HG02973 (cell line): Measurements from ENCODE around the gene GRIN1.

Source experiments
- ATAC-seq: cut with Tn5 transposase; IDR thresholded peaks from one replicate; pipeline ENCODE4 v1.9.1; 2021; ENCODE audit warnings: moderate library complexity; ENCODE audit not compliant: unreplicated experiment

Gene GRIN1

DNA sequence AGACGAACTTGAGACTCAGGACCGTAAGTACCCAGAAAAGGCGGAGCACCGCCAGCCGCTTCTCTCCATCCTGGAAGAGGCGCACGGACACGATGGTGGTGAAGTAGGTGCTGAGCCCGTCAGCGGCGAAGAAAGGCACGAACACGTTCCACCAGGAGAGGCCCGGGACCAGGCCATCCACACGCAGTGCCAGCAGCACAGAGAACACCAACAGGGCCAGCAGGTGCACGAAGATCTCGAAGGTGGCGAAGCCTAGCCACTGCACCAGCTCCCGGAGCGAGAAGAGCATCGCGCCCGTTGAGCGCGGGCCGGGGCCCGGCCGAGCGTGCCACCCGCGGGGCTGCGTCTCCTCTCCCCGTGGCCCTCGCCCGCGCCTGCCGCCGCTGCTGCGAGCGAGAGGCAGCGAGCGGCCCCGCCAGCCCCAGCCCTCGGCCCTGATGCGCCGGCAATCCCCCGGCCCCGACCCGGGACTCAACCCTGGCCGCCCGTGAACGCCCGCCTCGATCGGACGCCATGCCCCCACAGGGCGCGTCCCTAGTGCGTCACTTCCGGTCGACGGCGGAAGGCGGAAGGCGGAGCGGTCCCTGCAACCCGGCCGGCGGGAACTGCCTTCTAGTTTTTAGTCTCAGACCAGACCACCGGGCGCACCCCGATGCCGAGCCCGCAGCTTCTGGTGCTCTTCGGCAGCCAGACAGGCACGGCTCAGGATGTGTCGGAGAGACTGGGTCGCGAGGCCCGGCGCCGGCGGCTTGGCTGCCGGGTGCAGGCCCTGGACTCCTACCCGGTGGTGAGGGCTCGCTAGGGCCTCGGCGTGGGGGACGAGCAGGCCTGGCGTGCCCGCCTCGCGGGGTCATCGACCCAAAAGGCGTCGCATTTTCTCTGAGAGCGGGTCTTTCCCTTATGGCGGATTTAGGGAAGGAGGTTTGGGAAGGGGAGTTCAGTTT lies 66.4 kb downstream of the GRIN1 start, which contains the start of the genes NDOR1 and TMEM203:
NDOR1 (plus strand) TSS at position 575 of the 944 bp plus-strand sequence; CDS start at position 653, 78 bp downstream.
TMEM203 (minus strand) TSS at position 523 of the 944 bp plus-strand sequence; CDS start at position 289, 234 bp downstream.
- peak; percentile 39 for ATAC-seq

DNA sequence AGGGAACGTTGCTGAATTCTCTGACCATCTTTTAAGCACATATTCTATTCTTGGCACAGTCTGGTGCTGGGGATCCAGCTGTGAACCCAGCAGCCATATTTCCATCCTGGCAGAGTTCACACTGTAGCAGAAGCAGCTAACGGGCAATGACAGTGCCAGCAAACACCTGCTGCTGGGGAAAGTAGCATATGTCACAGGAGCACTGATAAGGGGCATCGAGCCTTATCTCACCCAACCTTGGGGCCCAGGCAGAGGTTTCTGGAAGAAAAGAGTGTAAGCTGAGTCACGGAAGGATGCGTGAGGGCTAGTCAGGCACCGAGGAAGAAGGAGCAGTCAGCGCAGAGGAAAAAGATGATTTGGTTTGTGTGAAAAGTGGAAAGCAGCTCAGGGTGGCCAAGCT lies 67.6 kb downstream of the GRIN1 start:
- ATAC-seq, result no peak

DNA sequence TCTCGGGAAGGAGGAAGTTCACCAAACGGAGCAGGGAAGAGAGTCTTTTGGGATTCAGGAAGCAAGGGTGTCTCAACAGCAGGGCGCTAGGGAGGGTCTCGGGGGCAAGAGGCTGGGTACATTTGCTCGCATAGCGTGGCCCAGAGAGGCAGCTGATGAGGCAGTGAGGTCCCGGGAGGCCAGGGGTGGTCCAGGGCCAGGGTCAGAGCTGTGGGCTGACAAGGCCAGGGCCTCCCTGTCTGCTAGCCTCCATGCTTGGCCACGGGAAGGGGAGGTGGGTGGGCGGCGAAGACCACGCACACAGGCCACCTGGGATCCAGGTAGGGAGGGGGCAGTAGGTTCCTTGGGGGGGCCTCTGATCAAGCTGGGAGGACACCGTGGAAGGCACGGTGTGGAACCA lies 72.6 kb downstream of the GRIN1 start:
- no peak for ATAC-seq

DNA sequence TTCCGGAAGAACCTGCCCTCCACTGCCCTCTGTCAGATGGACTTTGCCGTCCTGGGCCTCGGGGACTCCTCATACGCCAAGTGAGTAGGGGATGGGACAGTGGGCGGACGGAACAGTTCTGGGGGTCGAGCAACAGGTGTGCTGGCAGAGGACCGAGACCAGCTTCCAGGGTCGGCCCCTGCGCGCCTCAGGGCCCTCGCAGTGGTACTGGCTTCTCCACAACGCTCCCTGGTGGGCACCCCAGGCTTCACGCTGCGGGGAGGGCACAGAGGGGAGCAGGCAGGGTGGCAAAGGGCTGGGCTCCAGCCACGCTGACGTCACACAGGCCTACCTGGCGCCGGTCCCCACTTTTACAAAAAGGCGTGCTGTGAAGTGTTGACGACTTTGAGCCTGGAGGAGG lies 73.6 kb downstream of the GRIN1 start:
- ATAC-seq, result no peak

DNA sequence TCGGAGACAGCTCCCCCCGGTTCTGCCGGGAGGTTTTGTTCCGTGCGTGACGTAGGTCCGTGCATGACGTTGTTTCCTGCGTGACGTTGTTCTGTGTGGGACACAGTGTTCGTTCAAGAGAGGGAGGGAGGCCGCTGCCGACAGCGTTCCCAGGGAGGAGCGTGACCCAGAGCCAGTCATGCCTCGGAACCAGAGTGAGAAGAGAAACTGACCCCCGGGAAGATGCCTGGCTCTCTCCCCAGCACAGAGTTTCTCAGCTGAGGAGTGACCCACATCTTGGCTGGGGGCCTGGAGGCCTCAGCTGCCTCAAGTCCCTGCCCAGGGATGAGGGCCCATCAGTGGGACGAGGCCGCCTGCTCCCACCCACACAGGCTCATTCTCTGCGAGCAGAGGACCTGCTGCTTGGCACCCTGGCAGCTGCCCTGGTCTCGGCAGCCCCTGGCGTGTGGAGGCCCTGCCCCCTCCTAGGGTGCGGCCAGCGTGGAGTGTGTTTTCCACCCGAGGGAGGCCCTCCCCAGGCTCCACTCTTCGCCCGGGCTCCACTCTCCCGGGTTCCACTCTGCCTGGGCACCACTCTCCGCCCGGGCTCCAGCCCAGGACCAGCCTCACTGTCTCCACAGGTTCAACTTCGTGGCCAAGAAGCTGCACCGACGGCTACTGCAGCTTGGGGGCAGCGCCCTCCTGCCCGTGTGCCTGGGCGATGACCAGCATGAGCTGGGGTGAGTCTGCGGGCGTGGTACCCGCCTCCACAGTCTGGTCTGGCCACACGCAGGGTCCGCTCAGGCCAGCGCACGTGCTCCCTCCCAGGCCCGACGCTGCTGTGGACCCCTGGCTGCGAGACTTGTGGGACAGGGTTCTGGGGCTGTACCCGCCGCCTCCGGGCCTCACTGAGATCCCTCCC lies 74.5 kb downstream of the GRIN1 start:
- ATAC-seq, result no peak

DNA sequence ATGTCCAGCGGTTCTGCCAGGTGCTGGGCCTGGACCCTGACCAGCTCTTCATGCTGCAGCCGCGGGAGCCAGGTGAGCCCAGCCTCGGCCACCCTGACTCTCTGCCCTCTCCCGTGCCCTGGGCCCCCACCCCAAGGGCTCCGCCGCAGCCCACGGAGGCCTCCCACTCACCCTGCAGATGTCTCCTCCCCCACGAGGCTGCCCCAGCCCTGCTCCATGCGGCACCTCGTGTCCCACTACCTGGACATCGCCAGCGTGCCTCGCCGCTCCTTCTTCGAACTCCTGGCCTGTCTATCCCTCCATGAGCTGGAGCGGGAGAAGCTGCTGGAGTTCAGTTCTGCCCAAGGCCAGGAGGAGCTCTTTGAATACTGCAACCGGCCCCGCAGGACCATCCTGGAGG lies 75.7 kb downstream of the GRIN1 start:
- ATAC-seq, result no peak

DNA sequence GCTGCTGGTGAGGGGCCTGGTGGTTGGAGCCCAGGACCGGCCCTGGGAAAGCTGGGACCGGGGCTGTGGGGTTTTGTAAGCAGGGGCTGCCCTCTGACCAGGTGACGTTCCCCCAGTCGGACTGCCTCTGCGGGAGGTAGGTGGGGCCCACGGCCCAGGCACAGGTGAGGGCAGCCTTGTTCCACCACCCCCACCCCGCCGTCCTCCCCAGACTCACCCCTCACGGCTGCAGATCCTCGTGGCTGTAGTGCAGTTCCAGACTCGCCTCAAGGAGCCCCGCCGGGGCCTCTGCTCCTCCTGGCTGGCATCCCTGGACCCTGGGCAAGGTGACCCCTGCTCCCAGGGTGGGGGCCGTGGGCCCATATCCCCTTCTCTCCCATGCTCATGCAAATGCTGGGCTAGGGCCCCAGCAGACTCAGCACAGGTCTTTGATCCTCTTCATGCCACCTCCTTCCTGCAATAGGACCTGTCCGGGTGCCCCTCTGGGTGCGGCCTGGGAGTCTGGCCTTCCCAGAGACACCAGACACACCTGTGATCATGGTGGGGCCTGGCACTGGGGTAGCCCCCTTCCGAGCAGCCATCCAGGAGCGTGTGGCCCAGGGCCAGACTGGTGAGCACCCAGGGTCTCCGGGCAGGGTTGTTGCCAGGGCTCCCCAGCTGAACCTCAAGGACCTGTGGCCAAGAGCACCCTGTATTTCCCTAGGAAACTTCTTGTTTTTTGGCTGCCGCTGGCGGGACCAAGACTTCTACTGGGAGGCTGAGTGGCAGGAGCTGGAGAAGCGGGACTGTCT lies 76.4 kb downstream of the GRIN1 start:
- no peak for ATAC-seq

DNA sequence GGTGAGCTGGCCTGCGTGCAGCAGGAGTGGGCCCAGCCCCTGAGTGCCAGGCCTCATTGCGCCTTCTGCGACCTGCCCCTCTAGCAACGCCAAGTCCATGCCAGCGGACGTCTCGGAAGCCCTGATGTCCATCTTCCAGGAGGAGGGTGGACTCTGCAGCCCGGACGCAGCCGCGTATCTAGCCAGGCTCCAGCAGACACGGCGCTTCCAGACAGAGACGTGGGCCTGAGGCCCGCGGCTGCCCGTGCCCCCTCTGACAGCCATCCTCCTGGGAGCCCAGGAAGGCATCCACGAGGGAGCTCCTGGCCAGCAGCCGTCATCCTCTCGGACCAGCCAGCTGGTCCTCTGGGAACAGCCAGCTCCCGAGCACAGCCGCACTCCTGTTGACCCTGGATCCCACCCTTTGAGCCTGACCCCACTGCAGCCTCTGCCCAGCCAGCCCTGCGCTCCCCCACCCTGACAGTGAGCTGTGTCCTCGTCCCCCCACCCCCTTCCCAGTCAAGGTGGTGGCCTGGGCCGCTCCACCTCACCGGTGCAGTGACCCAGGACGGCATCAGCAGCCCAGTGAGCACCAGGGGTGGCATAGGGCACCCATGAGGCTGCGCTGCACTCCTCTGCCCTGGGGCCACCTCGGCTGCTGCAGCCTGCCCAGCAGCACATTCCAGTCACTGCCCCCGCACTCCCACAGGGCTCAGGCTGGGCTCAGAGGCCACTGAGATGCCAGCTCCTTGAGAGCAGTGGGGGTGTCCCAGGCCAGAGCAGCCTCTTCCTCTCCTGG lies 77.4 kb downstream of the GRIN1 start:
- no peak for ATAC-seq

DNA sequence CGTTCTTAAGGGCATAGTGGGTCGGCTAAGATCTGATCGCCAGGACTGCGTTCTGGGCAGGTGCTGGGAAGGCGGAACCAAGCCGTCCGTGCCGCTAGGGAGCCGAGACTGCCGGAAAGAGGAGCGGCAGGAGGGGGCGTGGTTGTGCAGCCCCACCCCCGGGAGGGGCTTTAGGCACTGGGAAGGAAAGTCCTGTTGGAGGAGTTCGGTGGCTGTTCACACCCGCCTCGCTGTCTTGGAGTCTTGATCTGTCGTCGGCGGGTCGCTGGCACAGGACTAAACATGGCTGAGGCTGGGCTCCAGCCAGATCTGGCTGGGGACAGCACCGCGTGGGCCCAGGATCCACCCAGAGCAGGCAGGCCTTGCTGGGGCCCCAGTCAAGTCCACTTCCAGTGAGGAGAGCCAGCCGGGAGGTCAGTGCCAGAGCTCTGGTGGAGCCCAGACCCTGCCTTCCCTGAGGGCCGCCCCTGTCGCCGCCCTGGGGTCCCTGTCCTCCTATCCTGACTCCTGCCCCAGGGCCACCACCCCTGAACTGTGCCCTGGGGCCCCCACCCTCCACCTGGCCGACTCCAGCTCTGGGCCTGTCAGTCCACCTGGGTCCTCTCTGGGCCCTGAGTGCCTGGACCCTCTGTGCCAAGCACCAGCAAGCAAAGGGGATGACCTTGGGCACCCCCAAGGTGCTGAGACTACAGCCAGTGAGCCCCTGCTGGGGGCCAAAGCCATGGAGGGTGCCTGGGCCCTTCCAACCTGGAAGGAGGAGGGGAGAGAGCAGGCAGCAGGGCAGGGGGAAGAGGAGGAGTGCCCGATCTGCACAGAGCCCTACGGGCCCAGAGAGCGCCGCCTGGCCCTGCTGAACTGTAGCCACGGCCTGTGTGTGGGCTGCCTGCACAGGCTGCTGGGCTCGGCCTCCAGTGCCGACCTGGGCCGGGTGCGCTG lies 78.6 kb downstream of the GRIN1 start:
- no peak for ATAC-seq

DNA sequence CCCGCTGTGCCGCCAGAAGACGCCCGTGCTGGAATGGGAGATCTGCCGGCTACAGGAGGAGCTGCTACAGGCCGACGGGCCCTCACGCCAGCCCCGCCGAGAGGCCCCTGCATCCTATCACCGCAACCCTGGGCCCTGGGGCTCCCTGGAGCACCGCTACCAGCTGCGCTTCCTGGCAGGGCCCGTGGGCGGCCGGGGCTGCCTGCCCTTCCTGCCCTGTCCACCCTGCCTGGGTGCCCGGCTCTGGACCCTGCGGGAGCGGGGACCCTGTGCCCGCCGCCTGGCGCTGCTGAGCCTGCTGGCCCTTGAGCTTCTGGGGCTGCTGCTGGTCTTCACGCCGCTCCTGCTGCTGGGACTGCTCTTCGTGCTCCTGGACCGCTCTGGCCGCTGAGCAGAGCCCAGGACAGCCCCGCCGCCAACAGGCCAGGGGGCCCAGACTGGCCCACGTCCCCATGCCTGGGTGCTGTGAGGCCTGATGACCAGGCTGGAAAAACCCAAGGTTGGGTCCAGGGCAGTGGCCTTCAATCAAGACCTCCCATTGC lies 79.3 kb downstream of the GRIN1 start:
- ATAC-seq, result no peak
